Measurements from ENCODE around the gene GSK3A. TPM values are rescaled to one million over a fixed set of nuclear protein-coding genes. Genes with fewer than 3 reads are reported as not detected.

The GSK3A gene
- total RNA-seq, 1 donor from 2014 or later = 42.0 TPM

DNA sequence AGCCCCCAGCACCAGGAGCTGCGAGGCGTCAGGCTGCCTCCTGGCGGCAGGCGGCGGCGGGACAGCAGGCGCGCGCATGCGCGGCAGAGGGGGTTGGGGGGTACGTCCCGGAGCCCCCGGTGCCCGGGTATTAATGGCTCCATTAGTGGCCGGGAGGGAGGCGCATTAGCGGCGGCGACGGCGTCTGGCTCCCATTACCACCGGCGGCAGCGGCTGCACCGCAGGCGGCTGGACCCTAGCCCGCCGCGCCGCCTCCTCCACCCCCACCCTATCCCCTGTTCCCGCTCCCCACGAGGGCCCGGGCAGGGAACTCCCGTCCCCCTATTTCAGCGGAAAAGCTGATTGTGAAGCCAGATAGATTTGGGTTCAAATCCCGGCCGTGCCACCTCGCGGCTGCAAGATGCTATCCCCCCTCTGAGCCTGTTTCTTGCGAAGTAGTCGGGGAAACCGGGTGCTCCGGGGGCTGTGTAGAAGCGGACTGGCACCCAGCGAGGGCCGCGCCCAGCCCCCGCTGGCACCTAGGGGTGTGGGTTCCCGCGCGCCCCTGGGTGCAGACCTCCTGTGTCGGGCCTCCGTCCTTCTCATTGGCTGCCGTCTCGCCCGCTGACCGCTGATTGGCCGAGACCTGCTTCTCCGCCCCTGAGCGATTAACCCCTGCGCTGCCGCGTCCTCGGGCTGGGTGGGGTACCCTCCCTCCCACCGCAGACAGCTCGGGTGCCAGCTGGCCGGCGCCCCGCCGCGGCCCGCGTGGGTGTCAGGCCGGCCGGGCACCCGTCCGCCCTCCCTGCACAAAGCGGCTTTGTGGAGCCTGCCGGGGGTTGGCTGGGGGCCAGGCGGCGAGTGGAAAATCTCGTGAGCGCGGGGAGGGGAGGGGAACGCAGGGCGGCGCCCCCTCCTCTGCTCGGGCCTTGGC is 37.8 kb upstream of the GSK3A start:
- H3K27me3 Mint-ChIP-seq (ENCODE audit: low read depth) = no peaks in the 10 kb centered on the region
- no peaks in the 10 kb centered on the region for H3K9me3 Mint-ChIP-seq (ENCODE audit: low read depth)
- H3K27ac Mint-ChIP-seq (ENCODE audit: unreplicated experiment) = peak overlapping the region; percentile 94
- H3K4me1 Mint-ChIP-seq (ENCODE audit: low read depth) = peaks cover 48% of the 10 kb centered on the region
- DNase-seq (ENCODE audit: low spot score) = peak; percentile 99
- TF ChIP-seq, protein P1, sequence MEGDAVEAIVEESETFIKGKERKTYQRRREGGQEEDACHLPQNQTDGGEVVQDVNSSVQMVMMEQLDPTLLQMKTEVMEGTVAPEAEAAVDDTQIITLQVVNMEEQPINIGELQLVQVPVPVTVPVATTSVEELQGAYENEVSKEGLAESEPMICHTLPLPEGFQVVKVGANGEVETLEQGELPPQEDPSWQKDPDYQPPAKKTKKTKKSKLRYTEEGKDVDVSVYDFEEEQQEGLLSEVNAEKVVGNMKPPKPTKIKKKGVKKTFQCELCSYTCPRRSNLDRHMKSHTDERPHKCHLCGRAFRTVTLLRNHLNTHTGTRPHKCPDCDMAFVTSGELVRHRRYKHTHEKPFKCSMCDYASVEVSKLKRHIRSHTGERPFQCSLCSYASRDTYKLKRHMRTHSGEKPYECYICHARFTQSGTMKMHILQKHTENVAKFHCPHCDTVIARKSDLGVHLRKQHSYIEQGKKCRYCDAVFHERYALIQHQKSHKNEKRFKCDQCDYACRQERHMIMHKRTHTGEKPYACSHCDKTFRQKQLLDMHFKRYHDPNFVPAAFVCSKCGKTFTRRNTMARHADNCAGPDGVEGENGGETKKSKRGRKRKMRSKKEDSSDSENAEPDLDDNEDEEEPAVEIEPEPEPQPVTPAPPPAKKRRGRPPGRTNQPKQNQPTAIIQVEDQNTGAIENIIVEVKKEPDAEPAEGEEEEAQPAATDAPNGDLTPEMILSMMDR (IDR thresholded peaks at IDR 0.05) = peak; percentile 99
- H3K4me3 Mint-ChIP-seq (ENCODE audit: unreplicated experiment) = peak overlapping the region; percentile 79
- H3K36me3 Mint-ChIP-seq (ENCODE audit: low read depth) = peaks cover 5% of the 10 kb centered on the region

DNA sequence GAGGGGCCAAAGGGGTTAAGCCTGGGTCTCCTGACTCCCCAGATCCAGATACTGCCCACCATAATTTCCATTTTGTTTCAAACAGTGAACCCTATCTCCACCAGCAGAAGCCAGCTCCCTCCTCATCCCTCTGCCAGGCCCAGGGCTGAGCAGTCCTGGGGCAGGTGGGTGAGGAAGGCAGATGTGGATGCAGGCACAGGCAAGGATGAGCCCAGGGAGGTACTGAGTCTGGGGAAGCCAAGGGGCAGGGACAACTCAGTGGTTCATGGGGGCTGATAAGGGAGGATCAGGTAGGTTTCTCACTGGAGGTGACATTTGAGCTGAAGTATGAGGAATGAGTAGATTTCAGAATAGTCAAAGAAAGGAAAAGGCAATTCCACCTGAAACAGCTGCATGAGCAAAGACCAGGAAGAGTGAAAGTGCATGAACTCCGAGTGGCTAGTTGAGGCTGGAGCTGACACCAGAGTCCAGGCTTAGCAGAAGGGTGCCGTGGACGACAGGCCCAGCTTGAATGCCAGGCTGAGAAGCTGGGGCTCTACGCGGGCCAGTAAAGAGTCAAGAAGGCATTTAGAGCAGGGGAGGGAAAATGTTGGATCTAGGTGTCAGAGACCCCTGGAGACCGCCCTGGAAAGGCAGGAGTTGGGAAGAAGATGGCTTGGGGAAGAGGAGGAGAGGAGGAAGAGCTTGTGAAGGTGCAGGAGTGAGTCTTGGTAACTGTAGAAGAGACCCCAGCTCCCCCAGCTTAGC is 36.9 kb upstream of the GSK3A start:
- no peak for DNase-seq (ENCODE audit: low spot score)
- TF ChIP-seq, protein P1 (IDR thresholded peaks at IDR 0.05) = no peak
- no peaks in the 10 kb centered on the region for H3K9me3 Mint-ChIP-seq (ENCODE audit: low read depth)
- no peaks in the 10 kb centered on the region for H3K27me3 Mint-ChIP-seq (ENCODE audit: low read depth)
- peak overlapping the region; percentile 94 for H3K27ac Mint-ChIP-seq (ENCODE audit: unreplicated experiment)
- H3K36me3 Mint-ChIP-seq (ENCODE audit: low read depth) = peaks cover 10% of the 10 kb centered on the region
- peaks cover 50% of the 10 kb centered on the region for H3K4me1 Mint-ChIP-seq (ENCODE audit: low read depth)
- peak overlapping the region; percentile 79 for H3K4me3 Mint-ChIP-seq (ENCODE audit: unreplicated experiment)

GRCh38 chr19:42278452-42279154 is 36.2 kb upstream of the GSK3A start:
- H3K4me1 Mint-ChIP-seq (ENCODE audit: low read depth) = peaks cover 50% of the 10 kb centered on the region
- DNase-seq (ENCODE audit: low spot score) = no peak
- H3K27ac Mint-ChIP-seq (ENCODE audit: unreplicated experiment) = peak overlapping the region; percentile 94
- H3K36me3 Mint-ChIP-seq (ENCODE audit: low read depth) = peaks cover 11% of the 10 kb centered on the region
- no peaks in the 10 kb centered on the region for H3K27me3 Mint-ChIP-seq (ENCODE audit: low read depth)
- H3K9me3 Mint-ChIP-seq (ENCODE audit: low read depth) = no peaks in the 10 kb centered on the region
- peak overlapping the region; percentile 51 for H3K4me3 Mint-ChIP-seq (ENCODE audit: unreplicated experiment)
- TF ChIP-seq, protein P1 (IDR thresholded peaks at IDR 0.05) = no peak

- peaks cover 15% of the 10 kb centered on the region for H3K36me3 Mint-ChIP-seq (ENCODE audit: low read depth)
- H3K27ac Mint-ChIP-seq (ENCODE audit: unreplicated experiment) = peak overlapping the region; percentile 94
- H3K9me3 Mint-ChIP-seq (ENCODE audit: low read depth) = no peaks in the 10 kb centered on the region
- peak; percentile 96 for DNase-seq (ENCODE audit: low spot score)
- peaks cover 50% of the 10 kb centered on the region for H3K4me1 Mint-ChIP-seq (ENCODE audit: low read depth)
- H3K27me3 Mint-ChIP-seq (ENCODE audit: low read depth) = no peaks in the 10 kb centered on the region
- H3K4me3 Mint-ChIP-seq (ENCODE audit: unreplicated experiment) = peak overlapping the region; percentile 51
- TF ChIP-seq, protein P1 (IDR thresholded peaks at IDR 0.05) = peak; percentile 14
Measured at GRCh38 chr19:42277821-42278451, 35.5 kb upstream of the GSK3A start.
